Measurements from ENCODE around the gene TMC6. TPM values are rescaled to one million over a fixed set of nuclear protein-coding genes. Genes with fewer than 3 reads are reported as not detected.
A peak's percentile ranks its signal among the peaks of the same experiment; 100 is the strongest.

The TMC6 gene
- total RNA-seq, 1 experiment from 2014 or later, result 58.0 TPM

DNA sequence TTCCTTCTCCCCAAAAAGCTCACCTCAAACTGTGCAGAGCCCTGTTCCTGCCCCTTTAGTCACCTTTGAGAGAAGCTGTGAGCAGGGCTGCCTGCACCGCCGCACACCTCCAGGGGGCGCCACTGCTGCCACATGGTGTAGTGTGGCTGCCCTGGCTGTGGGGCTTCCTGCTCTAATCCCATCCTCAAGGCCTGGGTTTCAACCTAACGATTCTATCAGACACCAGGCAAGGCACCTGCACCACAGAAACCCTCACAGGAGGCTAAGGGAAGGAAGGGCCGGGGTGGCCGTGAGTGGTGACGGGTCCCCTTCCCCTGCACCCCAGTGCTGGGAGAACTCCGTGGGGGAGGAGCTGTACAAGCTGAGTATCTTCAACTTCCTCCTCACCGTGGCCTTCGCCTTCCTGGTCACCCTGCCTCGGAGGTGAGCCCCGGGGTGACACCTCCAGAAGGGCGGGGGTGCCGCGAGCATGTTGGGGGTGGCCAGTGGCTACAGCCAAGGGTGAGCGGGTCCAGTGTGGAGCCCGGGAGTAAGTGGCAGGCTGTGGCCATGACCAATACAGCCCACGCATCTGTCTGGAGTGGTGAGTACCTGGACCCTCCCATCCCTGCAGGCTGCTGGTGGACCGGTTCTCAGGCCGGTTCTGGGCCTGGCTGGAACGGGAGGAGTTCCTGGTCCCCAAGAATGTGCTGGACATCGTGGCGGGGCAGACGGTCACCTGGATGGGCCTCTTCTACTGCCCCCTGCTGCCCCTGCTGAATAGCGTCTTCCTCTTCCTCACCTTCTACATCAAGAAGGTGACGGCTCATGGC lies 9.0 kb upstream of the TMC6 start:
- H3K4me3 ChIP-seq (ENCODE audit: low read depth in 2 of 2, low read length in 2 of 2), result no peak overlapping the region
- intact Hi-C loops (cut with micrococcal nuclease; ENCODE audit: unreplicated experiment), result no loop called here
- ChIA-PET CTCF (interaction anchor here (0.6 to 1.2 kb wide), 5 partner anchors 17 to 458 kb away, joined by 3 to 6 read pairs (median 4); no protein-coding TSS in a partner anchor), POLR2A (interaction anchor here (0.6 kb wide), 1 partner anchor 49 kb away, joined by 4 read pairs; the partner anchor contains the start of gene TK1)
- in situ Hi-C loops (cut with HindIII; ENCODE audit: low pct_unique_long_range_greater_than_20kb, low sequenced_read_pairs), result no loop called here
- ATAC-seq, result no peak
- no peaks in the 10 kb centered on the region for H3K36me3 ChIP-seq (ENCODE audit: control insufficient read depth, insufficient read depth, low read length)
- H3K27me3 ChIP-seq (ENCODE audit: control insufficient read depth, insufficient read depth, low read length), result no peaks in the 10 kb centered on the region
- H3K27ac ChIP-seq (ENCODE audit: low read length), result no peak overlapping the region
- H3K4me1 ChIP-seq (ENCODE audit: control insufficient read depth, insufficient read depth, low read length), result peaks cover 15% of the 10 kb centered on the region
- DNase-seq (ENCODE audit: low read depth, low spot score), result no peak
- TF ChIP-seq SIN3A (IDR thresholded peaks at IDR 0.05; ENCODE audit: borderline replicate concordance, insufficient read depth, low read depth, low read length) (no peak), TCF7L2 (IDR thresholded peaks at IDR 0.05; ENCODE audit: low read depth, low read length) (no peak), POLR2AphosphoS5 (IDR thresholded peaks at IDR 0.05; ENCODE audit: low read depth, low read length) (no peak)
- TF ChIP-seq, protein P1, sequence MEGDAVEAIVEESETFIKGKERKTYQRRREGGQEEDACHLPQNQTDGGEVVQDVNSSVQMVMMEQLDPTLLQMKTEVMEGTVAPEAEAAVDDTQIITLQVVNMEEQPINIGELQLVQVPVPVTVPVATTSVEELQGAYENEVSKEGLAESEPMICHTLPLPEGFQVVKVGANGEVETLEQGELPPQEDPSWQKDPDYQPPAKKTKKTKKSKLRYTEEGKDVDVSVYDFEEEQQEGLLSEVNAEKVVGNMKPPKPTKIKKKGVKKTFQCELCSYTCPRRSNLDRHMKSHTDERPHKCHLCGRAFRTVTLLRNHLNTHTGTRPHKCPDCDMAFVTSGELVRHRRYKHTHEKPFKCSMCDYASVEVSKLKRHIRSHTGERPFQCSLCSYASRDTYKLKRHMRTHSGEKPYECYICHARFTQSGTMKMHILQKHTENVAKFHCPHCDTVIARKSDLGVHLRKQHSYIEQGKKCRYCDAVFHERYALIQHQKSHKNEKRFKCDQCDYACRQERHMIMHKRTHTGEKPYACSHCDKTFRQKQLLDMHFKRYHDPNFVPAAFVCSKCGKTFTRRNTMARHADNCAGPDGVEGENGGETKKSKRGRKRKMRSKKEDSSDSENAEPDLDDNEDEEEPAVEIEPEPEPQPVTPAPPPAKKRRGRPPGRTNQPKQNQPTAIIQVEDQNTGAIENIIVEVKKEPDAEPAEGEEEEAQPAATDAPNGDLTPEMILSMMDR (IDR thresholded peaks at IDR 0.05), result peak; percentile 76
- TF ChIP-seq, protein P2, sequence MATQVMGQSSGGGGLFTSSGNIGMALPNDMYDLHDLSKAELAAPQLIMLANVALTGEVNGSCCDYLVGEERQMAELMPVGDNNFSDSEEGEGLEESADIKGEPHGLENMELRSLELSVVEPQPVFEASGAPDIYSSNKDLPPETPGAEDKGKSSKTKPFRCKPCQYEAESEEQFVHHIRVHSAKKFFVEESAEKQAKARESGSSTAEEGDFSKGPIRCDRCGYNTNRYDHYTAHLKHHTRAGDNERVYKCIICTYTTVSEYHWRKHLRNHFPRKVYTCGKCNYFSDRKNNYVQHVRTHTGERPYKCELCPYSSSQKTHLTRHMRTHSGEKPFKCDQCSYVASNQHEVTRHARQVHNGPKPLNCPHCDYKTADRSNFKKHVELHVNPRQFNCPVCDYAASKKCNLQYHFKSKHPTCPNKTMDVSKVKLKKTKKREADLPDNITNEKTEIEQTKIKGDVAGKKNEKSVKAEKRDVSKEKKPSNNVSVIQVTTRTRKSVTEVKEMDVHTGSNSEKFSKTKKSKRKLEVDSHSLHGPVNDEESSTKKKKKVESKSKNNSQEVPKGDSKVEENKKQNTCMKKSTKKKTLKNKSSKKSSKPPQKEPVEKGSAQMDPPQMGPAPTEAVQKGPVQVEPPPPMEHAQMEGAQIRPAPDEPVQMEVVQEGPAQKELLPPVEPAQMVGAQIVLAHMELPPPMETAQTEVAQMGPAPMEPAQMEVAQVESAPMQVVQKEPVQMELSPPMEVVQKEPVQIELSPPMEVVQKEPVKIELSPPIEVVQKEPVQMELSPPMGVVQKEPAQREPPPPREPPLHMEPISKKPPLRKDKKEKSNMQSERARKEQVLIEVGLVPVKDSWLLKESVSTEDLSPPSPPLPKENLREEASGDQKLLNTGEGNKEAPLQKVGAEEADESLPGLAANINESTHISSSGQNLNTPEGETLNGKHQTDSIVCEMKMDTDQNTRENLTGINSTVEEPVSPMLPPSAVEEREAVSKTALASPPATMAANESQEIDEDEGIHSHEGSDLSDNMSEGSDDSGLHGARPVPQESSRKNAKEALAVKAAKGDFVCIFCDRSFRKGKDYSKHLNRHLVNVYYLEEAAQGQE (IDR thresholded peaks at IDR 0.05; ENCODE audit: insufficient read depth in 1 of 2, low read depth in 2 of 2, low read length in 1 of 2), result no peak
- H3K9me3 ChIP-seq (ENCODE audit: control insufficient read depth, insufficient read depth, low read depth, low read length), result no peaks in the 10 kb centered on the region
- BruUV-seq (replicated peaks), result no TSS peak

DNA sequence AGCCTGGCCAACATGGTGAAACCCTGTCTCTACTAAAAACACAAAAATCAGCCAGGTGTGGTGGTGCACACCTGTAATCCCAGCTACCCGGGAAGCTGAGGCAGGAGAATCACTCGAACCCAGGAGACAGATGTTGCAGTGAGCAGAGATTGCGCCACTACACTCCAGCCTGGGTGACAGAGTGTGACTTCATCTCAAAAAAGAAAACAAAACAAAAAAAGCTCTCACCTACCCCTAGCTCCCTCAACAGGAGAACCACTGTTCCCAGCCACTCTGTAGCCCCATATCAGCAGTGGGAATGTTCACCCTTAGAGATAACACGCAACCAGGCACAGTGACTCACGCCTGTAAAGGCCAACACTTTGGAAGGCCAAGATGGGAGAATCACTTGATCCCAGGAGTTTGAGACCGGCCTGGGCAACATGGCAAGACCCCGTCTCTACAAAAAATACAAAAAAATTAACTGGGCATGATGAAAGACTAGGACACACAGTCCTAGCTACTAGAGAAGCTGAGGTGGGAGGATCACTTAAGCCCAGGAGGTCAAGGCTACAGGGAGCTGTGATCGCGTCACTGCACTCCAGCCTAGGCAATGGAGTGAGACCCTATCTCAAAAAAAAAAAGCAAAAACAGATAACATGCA lies 7.4 kb upstream of the TMC6 start:
- TF ChIP-seq, protein P1 (IDR thresholded peaks at IDR 0.05), result no peak
- intact Hi-C loops (cut with micrococcal nuclease; ENCODE audit: unreplicated experiment), result no loop called here
- DNase-seq (ENCODE audit: low read depth, low spot score) (no peak), ATAC-seq (no peak)
- Histone ChIP-seq H3K4me1 (ENCODE audit: control insufficient read depth, insufficient read depth, low read length) (peaks cover 1% of the 10 kb centered on the region; the same call in 1 of the 2 replicates), H3K9me3 (ENCODE audit: control insufficient read depth, insufficient read depth, low read depth, low read length) (no peaks in the 10 kb centered on the region), H3K27me3 (ENCODE audit: control insufficient read depth, insufficient read depth, low read length) (no peaks in the 10 kb centered on the region), H3K4me3 (ENCODE audit: low read depth in 2 of 2, low read length in 2 of 2) (no peak overlapping the region), H3K27ac (ENCODE audit: low read length) (no peak overlapping the region), H3K36me3 (ENCODE audit: control insufficient read depth, insufficient read depth, low read length) (no peaks in the 10 kb centered on the region; the same call in 1 of the 2 replicates)
- BruUV-seq (replicated peaks), result no TSS peak
- POLR2A ChIA-PET, result no interaction called here
- in situ Hi-C loops (cut with HindIII; ENCODE audit: low pct_unique_long_range_greater_than_20kb, low sequenced_read_pairs), result no loop called here
- CTCF ChIA-PET, result interaction anchor here (0.5 to 1.4 kb wide), 5 partner anchors 33 to 710 kb away, joined by 4 to 6 read pairs (median 4); no protein-coding TSS in a partner anchor
